LNCaP clone FGC (cell line): ENCODE results near the gene LGR6.
"Not testable (repeated sequence)": the region's sequence is repeated elsewhere in the genome, so short reads cannot be mapped to it uniquely, and the experiment has no call there.

ENCODE experiments used
- DNase-seq: peaks from one replicate; pipeline ENCODE4 v3.0.0-alpha.2; 2011; ENCODE audit warnings: low read depth
- H3K4me3 ChIP-seq: 2 replicates; pipeline ENCODE4 v1.5.1; 2011; ENCODE audit warnings: mild to moderate bottlenecking, low read depth, low read length, control low read depth
- CTCF ChIP-seq: IDR thresholded peaks from 2 replicates; pipeline ENCODE4 v1.5.1; 2012; ENCODE audit warnings: mild to moderate bottlenecking; ENCODE audit not compliant: control insufficient read depth, insufficient read depth; ENCODE audit errors: extremely low read depth

LGR6 gene

DNA sequence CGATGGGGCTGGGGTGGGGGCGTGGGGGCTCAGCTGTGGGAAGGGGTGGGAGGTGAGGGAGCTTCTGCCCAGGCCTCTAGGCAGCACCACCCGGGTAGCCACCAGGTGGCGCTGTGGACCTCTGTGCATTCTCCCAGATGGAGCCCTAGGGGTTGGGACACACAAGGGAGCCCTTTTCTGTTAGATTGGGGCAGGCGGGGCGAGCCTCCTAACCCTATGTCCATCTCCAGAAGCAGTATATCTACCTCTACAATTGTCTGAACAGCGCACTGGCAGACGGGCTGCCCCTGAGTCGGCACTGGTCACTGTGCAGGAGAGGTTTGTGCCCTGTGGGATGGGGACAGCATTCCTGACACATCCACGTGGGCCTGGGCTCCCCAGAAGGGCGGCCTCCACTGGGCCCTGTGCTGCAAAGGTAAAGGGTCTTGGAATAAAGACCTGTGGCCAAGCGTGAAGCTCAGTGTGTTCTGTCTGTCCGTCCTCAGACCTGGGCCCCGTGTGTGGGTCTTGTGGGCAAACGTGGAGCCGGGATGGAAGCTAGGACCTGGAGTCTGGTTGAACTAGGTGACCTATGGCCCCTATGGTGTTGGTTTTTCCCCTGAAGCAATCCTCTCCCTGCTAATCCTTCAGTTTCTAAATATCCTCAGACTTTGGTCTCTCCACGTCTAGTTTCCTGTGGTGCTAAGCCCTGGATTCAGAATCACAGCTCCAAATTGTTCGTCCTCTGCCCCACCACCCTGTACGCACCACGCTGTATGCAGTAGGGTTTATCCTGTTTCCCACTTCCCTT, 4.4 kb upstream of the LGR6 start:
- peak; percentile 76 for TF ChIP-seq CTCF
- H3K4me3 ChIP-seq = no peak overlapping the region
- DNase-seq = no peak

DNA sequence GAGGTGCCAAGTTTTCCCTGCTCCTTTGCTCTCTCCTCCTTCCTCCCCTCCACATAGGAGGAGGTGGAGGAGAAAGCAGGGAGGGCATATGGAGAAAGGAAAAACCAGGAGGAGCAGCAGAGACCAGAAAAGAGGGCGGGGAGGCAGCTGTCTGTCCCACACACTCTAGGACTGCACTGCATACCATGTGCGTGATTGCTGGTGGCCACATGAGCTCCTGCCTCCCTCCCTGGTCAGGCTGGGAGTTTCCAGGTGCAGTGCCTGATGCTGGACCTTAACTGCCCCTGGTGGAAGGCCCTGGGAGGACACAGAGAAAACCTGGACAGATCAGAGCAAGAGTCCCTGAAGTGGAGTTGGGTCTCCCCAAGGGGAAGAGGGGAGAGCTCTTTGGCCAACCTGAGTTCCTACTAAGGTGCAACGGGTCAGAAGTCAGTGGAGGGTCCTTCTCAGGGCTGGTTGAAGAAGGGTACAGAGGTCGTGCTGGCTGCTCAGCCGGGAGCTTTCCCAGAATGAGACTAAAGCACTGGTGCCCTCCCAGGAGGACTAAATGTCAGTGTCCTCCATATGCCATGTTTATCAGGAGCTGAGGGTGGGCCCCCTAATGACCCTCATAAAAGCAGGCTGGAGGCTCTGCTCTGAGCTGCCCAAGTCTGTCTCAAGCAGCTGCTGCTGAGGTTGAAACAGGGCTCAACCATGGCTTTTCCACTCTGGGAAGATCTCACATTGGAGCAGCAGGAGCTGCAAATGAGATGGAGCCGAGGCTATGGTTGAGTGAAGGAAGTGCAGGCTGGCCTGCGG, 3.5 kb upstream of the LGR6 start:
- no peak for TF ChIP-seq CTCF
- DNase-seq = no peak

DNA sequence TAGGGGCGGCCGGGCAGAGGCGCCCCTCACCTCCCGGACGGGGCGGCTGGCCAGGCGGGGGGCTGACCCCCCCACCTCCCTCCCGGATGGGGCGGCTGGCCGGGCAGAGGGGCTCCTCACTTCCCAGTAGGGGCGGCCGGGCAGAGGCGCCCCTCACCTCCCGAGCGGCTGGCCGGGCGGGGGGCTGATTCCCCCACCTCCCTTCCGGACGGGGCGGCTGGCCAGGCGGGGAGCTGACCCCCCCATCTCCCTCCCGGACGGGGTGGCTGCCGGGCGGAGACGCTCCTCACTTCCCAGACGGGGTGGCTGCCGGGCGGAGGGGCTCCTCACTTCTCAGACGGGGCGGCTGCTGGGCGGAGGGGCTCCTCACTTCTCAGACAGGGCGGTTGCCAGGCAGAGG, 2.2 kb upstream of the LGR6 start:
- H3K4me3 ChIP-seq, DNase-seq: not testable (repeated sequence)

More for the DNA sequence above, 3.5 kb upstream of the LGR6 start:
- H3K4me3 ChIP-seq = no peak overlapping the region

GRCh38 chr1:202192770-202193613, 607 bp upstream of the LGR6 start:
- TF ChIP-seq CTCF = peak; percentile 81
- DNase-seq = no peak
- no peak overlapping the region for H3K4me3 ChIP-seq

DNA sequence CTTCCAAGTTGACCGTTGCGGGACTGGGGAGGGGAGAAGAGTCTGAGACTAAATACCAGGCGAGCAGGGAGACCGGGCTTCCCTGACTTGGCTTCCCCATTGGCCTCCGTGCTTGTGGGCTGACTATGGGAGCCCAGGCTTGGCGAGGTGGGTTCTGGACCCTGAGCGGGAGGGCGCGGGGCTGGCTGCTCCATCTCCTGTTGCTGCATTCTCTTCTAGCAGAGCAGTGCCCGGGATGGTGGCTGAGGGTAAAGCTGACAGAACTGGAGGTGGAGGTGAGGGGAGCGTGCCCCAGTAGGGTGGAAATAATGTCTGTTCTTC, 689 bp downstream of the LGR6 start:
- DNase-seq = no peak
- no peak for TF ChIP-seq CTCF
- no peak overlapping the region for H3K4me3 ChIP-seq

DNA sequence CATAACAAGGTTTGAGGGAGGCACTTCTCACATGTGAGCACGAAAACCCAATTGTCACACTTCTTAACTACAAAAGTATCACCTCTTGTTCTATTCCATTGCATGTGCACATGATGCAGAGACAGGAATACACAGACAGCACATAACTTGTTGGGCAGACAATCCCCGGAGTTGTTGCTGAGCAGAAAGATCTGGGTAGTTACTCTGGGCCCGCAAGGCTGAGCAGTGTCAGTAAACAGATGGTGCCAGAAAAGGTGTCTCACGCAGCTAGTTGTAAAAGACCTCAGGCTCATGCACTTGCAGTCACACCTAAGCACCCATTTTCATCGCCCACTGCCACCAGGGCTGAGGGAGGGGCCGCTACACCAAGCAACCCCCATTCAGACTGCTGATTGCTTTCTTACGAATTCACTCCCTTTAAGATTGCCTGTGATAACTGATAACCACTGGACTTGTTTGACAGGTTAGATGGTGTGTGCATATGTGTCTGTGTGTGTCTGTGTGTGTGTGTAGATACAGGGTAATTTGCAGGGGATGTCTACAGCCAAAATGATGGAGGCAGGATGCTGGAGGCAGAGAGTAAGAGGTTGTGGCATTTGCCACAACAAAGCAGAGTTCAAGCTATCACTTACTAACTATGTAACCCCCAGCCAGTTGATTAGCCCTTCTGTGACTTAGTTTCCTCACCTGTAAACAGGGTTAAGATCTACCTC, 4.2 kb downstream of the LGR6 start:
- H3K4me3 ChIP-seq = no peak overlapping the region
- DNase-seq = no peak
- no peak for TF ChIP-seq CTCF
